Measurements from ENCODE around the gene ATG16L1. TPM values are rescaled to one million over a fixed set of nuclear protein-coding genes. Genes with fewer than 3 reads are reported as not detected.

Gene ATG16L1
- total and polyA plus RNA-seq, 2 of the 4 experiments (the other 2 are of a cell fraction) = 20.0 to 26.2 TPM

- CTCF ChIA-PET = no interaction called here
- Histone ChIP-seq H3K36me3 (ENCODE audit: control insufficient read depth, insufficient read depth, low read length) (no peaks in the 10 kb centered on the region), H3K27me3 (ENCODE audit: control insufficient read depth, insufficient read depth, low read length) (peaks cover 12% of the 10 kb centered on the region; the same call in 1 of the 2 replicates), H3K4me3 (ENCODE audit: insufficient read depth, low read depth, low read length) (no peak overlapping the region), H2BK20ac (ENCODE audit: low read depth, low read length) (no peak overlapping the region), H3K23ac (ENCODE audit: low read depth, low read length) (no peak overlapping the region), H2AK9ac (replicated peaks; ENCODE audit: low read depth, low read length, poor library complexity) (no peak overlapping the region), H3K9me1 (ENCODE audit: insufficient read depth, low read length) (no peaks in the 10 kb centered on the region), H2BK120ac (ENCODE audit: low read depth, low read length) (no peak overlapping the region), H3K9ac (ENCODE audit: low read depth, low read length) (no peak overlapping the region), H3K4me2 (ENCODE audit: low read depth, low read length) (no peak overlapping the region), H3K27ac (ENCODE audit: insufficient read depth, low read length) (no peak overlapping the region), H4K8ac (ENCODE audit: low read depth in 2 of 2, low read length in 2 of 2) (no peak overlapping the region), H3K18ac (ENCODE audit: low read depth, low read length) (no peak overlapping the region), H2BK5ac (ENCODE audit: low read depth, low read length, poor library complexity, severe bottlenecking) (no peak overlapping the region), H4K91ac (ENCODE audit: insufficient read depth, low read depth, low read length) (no peak overlapping the region), H3K9me3 (ENCODE audit: control insufficient read depth, insufficient read depth, low read length) (no peaks in the 10 kb centered on the region), H3K4ac (ENCODE audit: low read depth, low read length) (no peak overlapping the region), H3K56ac (ENCODE audit: extremely low read depth, insufficient read depth, low read length) (no peak overlapping the region), H4K5ac (ENCODE audit: low read depth, low read length) (no peak overlapping the region), H2AK5ac (ENCODE audit: low read depth, low read length) (no peak overlapping the region), H3K4me1 (ENCODE audit: control insufficient read depth, insufficient read depth, low read length) (no peaks in the 10 kb centered on the region), H3K79me1 (ENCODE audit: low read depth in 1 of 2, low read length in 2 of 2) (no peaks in the 10 kb centered on the region), H3K14ac (replicated peaks; ENCODE audit: low read depth, low read length) (no peak overlapping the region), H4K20me1 (ENCODE audit: insufficient read depth, low read length) (no peaks in the 10 kb centered on the region), H2BK15ac (ENCODE audit: low read depth, low read length) (no peak overlapping the region), H2AFZ (replicated peaks; ENCODE audit: low read length, poor library complexity) (no peak overlapping the region)
- intact Hi-C loops (cut with micrococcal nuclease) = no loop called here
- dilution Hi-C loops (cut with HindIII; ENCODE audit: low sequenced_read_pairs, unreplicated experiment) = no loop called here
- WGBS, 2 experiments (ENCODE audit: extremely low coverage in 2 of 2, insufficient read length in 1 of 2) = 57% methylated on average over 1 of the region's 8 CpGs; no CpG with 5 or more reads in 1 of the 2 experiments
- POLR2A ChIA-PET (ENCODE audit: unreplicated experiment) = no interaction called here
- ATAC-seq (ENCODE audit: low read depth) (no peak), DNase-seq (no peak)
- in situ Hi-C loops (cut with MboI; ENCODE audit: low sequenced_read_pairs) = no loop called here
- TF ChIP-seq RCOR1 (IDR thresholded peaks at IDR 0.05; ENCODE audit: insufficient replicate concordance, low read length) (no peak), NFE2L2 (IDR thresholded peaks at IDR 0.05; ENCODE audit: low read depth, low read length) (no peak)
- no TSS peak for BruUV-seq (replicated peaks)
Observed at GRCh38 chr2:233217892-233218377, 33.5 kb upstream of the ATG16L1 start.

Measured in IMR-90 (cell line).